ENCODE measurements around the gene PC. TPM values are rescaled to one million over a fixed set of nuclear protein-coding genes. Genes with fewer than 3 reads are reported as not detected.
A peak's percentile ranks its signal among the peaks of the same experiment; 100 is the strongest.

PC gene
- total and polyA plus RNA-seq, 9 of the 15 experiments (the other 6 are each of a cell fraction or from before 2014, with no cell fraction given) = 0.94 to 38.0 (median 8.7) TPM

DNA sequence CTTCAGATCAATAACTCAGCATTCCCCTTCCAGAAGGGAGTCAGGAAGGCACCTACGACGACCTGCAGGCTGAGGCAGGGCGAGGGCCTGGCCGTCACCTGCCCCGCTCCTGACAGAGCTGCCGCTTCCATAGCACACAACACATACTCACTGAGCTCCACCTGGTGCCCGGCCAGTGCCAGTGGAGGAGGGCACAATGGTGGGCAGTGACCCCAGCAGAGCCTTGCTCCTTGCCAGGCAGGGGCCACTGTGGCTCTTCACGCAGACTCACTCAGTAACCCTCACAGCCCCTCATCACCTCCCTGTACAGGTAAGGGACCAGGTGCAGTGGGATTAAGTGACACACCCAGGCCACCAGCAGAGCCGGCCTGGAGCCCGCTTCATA, 76.7 kb downstream of the PC start:
- Histone ChIP-seq H4K20me1 (replicated peaks; ENCODE audit: control insufficient read depth, insufficient read depth, low read length) (no peaks in the 10 kb centered on the region), H3K9ac (ENCODE audit: insufficient read depth in 1 of 2, low read depth in 2 of 2, low read length in 2 of 2) (peak overlapping the region in 1 of 2 experiments; percentile 78; a peak in 2 of 4 replicates), H3K9me1 (ENCODE audit: control insufficient read depth, insufficient read depth, low read length) (no peaks in the 10 kb centered on the region), H3K4me2 (ENCODE audit: insufficient read depth, low read length) (no peak overlapping the region), H3K4me3 (no peak overlapping the region), H3K79me2 (ENCODE audit: control insufficient read depth, insufficient read depth, low read length) (no peaks in the 10 kb centered on the region), H3K27ac (ENCODE audit: extremely low read depth, low read depth, low read length) (no peak overlapping the region), H3K9me3 (replicated peaks; ENCODE audit: control insufficient read depth, insufficient read depth, low read depth, low read length) (no peaks in the 10 kb centered on the region), H3K36me3 (ENCODE audit: control insufficient read depth, insufficient read depth, low read length) (no peaks in the 10 kb centered on the region), H3K27me3 (ENCODE audit: control insufficient read depth in 2 of 2, insufficient read depth in 2 of 2, low read length in 2 of 2) (no peaks in the 10 kb centered on the region), H2AFZ (ENCODE audit: low read depth, low read length) (no peak overlapping the region), H3K4me1 (replicated peaks in 1 of 2; ENCODE audit: control insufficient read depth in 2 of 2, insufficient read depth in 2 of 2, low read length in 2 of 2) (peaks cover 20 to 60% of the 10 kb centered on the region in 2 experiments; a peak in 4 of 5 replicates)
- no TSS peak for BruUV-seq (replicated peaks)
- in situ Hi-C loops (cut with MboI) (no loop called here), intact Hi-C loops (cut with micrococcal nuclease) (no loop called here)
- DNase-seq (ENCODE audit: extremely low read depth in 1 of 4, low spot score in 3 of 4) (no peak), FAIRE-seq (no peak), ATAC-seq (no peak)
- TF ChIP-seq PRMT5 (CRISPR knock-in tag; IDR thresholded peaks at IDR 0.05) (no peak), FOXM1 (IDR thresholded peaks at IDR 0.05; ENCODE audit: low read depth) (no peak), FOXM1 (CRISPR knock-in tag; IDR thresholded peaks at IDR 0.05; ENCODE audit: low read depth) (no peak), GATAD2A (IDR thresholded peaks at IDR 0.05) (no peak), NEUROD1 (IDR thresholded peaks at IDR 0.05; ENCODE audit: borderline replicate concordance, low read depth, low read length, partially characterized antibody) (no peak), ETV6 (IDR thresholded peaks at IDR 0.05; ENCODE audit: borderline replicate concordance in 1 of 2, low read depth in 2 of 2, low read length in 1 of 2) (no peak), ETV6 (CRISPR knock-in tag; IDR thresholded peaks at IDR 0.05; ENCODE audit: borderline replicate concordance) (no peak), ZNF507 (tag; conservative IDR thresholded peaks at IDR 0.05) (no peak)
- TF ChIP-seq, protein P1, sequence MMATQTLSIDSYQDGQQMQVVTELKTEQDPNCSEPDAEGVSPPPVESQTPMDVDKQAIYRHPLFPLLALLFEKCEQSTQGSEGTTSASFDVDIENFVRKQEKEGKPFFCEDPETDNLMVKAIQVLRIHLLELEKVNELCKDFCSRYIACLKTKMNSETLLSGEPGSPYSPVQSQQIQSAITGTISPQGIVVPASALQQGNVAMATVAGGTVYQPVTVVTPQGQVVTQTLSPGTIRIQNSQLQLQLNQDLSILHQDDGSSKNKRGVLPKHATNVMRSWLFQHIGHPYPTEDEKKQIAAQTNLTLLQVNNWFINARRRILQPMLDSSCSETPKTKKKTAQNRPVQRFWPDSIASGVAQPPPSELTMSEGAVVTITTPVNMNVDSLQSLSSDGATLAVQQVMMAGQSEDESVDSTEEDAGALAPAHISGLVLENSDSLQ (IDR thresholded peaks at IDR 0.05) = no peak
- ChIA-PET CTCF (ENCODE audit: low intra/inter-chr PET ratio) (interaction anchor here (1.4 to 2.6 kb wide), 2 partner anchors 187 kb away, joined by 3 to 18 read pairs; no protein-coding TSS in a partner anchor), POLR2A (interaction anchor here (0.6 to 0.9 kb wide), 3 partner anchors 11 to 371 kb away, joined by 3 read pairs; partner anchors contain the start of gene BBS1)
- WGBS (ENCODE audit: insufficient coverage, low coverage, missing lambda C conversion rate) = 79% methylated on average over 10 of the region's 10 CpGs
